Keratinocyte (primary cell): Measurements from ENCODE around the gene CFAP299. TPM values are rescaled to one million over a fixed set of nuclear protein-coding genes. Genes with fewer than 3 reads are reported as not detected.

Experiments used
- DNase-seq: peaks from one replicate; pipeline ENCODE4 v3.0.0-alpha.2; 2011; ENCODE audit warnings: low read depth, missing footprints, low spot score
- FAIRE-seq: peaks from 2 replicates; lab custom pipeline; 2011; peaks lifted over from hg19 to GRCh38; lab: Jason Lieb, UNC
- H2AFZ ChIP-seq: 2 replicates; pipeline ENCODE4 v1.6.0; 2012; ENCODE audit warnings: low read length, control low read depth, inconsistent platforms; ENCODE audit not compliant: control insufficient read depth
- H3K27ac ChIP-seq: 2 replicates; pipeline ENCODE4 v1.5.1; 2011; ENCODE audit warnings: low read length; ENCODE audit not compliant: control insufficient read depth, insufficient read depth
- H3K27me3 ChIP-seq: 3 replicates; pipeline ENCODE4 v1.6.0; 2011; ENCODE audit warnings: low read length; ENCODE audit not compliant: control insufficient read depth, insufficient read depth; ENCODE audit errors: extremely low read depth
- H3K36me3 ChIP-seq, 2 experiments: 2 replicates in 1 of 2; 3 replicates in 1 of 2; pipeline ENCODE4 v1.5.1; 2011; ENCODE audit warnings: low read length in 2 of 2, mild to moderate bottlenecking in 1 of 2; ENCODE audit not compliant: control insufficient read depth in 2 of 2, insufficient read depth in 2 of 2; ENCODE audit errors: extremely low read depth in 1 of 2
- H3K4me1 ChIP-seq: 3 replicates; pipeline ENCODE4 v1.5.1; 2011; ENCODE audit warnings: low read length; ENCODE audit not compliant: control insufficient read depth, insufficient read depth; ENCODE audit errors: extremely low read depth
- H3K4me2 ChIP-seq: 3 replicates; pipeline ENCODE4 v1.6.0; 2011; ENCODE audit warnings: low read depth, low read length; ENCODE audit not compliant: control insufficient read depth, insufficient read depth; ENCODE audit errors: extremely low read depth
- H3K4me3 ChIP-seq, 3 experiments: fragments of 200-600 bp in 1 of 3; sonication (generic) in 1 of 3; 2 replicates in 2 of 3; 3 replicates in 1 of 3; pipeline ENCODE4 v1.5.1; 2011 to 2016; ENCODE audit warnings: low read length in 3 of 3, mild to moderate bottlenecking in 3 of 3, control low read depth in 2 of 3, inconsistent platforms in 1 of 3, low read depth in 1 of 3, mixed read lengths in 1 of 3, mixed run types in 1 of 3, moderate library complexity in 1 of 3; ENCODE audit not compliant: control insufficient read depth in 2 of 3, insufficient read depth in 2 of 3; ENCODE audit errors: extremely low read depth in 1 of 3
- H3K79me2 ChIP-seq: 2 replicates; pipeline ENCODE4 v1.6.0; 2012; ENCODE audit warnings: low read length; ENCODE audit not compliant: control insufficient read depth, insufficient read depth
- H3K9ac ChIP-seq: 3 replicates; pipeline ENCODE4 v1.6.0; 2011; ENCODE audit warnings: low read length; ENCODE audit not compliant: control insufficient read depth, insufficient read depth; ENCODE audit errors: extremely low read depth
- H3K9me1 ChIP-seq: 3 replicates; pipeline ENCODE4 v1.6.0; 2011; ENCODE audit warnings: low read length; ENCODE audit not compliant: control insufficient read depth, insufficient read depth; ENCODE audit errors: extremely low read depth
- H3K9me3 ChIP-seq: 2 replicates; pipeline ENCODE4 v1.5.1; 2012; ENCODE audit warnings: low read depth, low read length; ENCODE audit not compliant: control insufficient read depth
- H4K20me1 ChIP-seq: 3 replicates; pipeline ENCODE4 v1.6.0; 2011; ENCODE audit warnings: low read length; ENCODE audit not compliant: control insufficient read depth, insufficient read depth; ENCODE audit errors: extremely low read depth
- CTCF ChIP-seq, 3 experiments: IDR thresholded peaks in 1 of 3; conservative IDR thresholded peaks in 1 of 3; optimal IDR thresholded peaks in 1 of 3; 2 replicates in 2 of 3; 3 replicates in 1 of 3; pipeline versions ENCODE3 to v1.5.1; 2011; ENCODE audit warnings: low read length in 3 of 3, mild to moderate bottlenecking in 3 of 3, moderate library complexity in 2 of 3, control low read depth in 1 of 3, inconsistent platforms in 1 of 3; ENCODE audit not compliant: insufficient read depth in 2 of 3; ENCODE audit errors: extremely low read depth in 1 of 3
- EZH2 ChIP-seq: IDR thresholded peaks from one replicate; pipeline ENCODE4 v1.6.1; 2012; ENCODE audit warnings: inconsistent platforms, mild to moderate bottlenecking, low read length, moderate library complexity
- dilution Hi-C: fragments of 300-500 bp; cut with MboI; formaldehyde crosslinking; loops from one replicate; pipeline ENCODE4 v1.7.0; 2020; ENCODE audit warnings: low sequenced_read_pairs; ENCODE audit not compliant: extremely low pct_ligation_motif_present
- polyA plus RNA-seq, 5 experiments: library from polyadenylated mRNA; depleted of rRNA in 3 of 5; stranded (reverse) in 3 of 5; stranded (forward) in 1 of 5; unstranded in 1 of 5; fragments of >200 nt; gene quantifications; 1 replicate in 1 of 5; 2 replicates in 3 of 5; 3 replicates in 1 of 5; pipeline versions ENCODE4 v1.2.1 to v1.2.3, GENCODE V29; 2011 to 2012; ENCODE audit warnings: missing spikeins in 2 of 5, low read depth in 1 of 5, low replicate concordance in 1 of 5

Gene CFAP299
- polyA plus RNA-seq, 1 donor (not counting 4 experiments of a cell fraction or from before 2014, with no cell fraction given) = 0.14 TPM

GRCh38 chr4:80334568-80334967 is 962 bp upstream of the CFAP299 start:
- H4K20me1 ChIP-seq = no peaks in the 10 kb centered on the region
- no peak overlapping the region for H3K4me2 ChIP-seq
- no peak overlapping the region for H3K27ac ChIP-seq
- no peak for TF ChIP-seq CTCF (optimal IDR thresholded peaks at IDR 0.05 in 1 of 3, IDR thresholded peaks at IDR 0.05 in 1 of 3, conservative IDR thresholded peaks at IDR 0.05 in 1 of 3; ENCODE audit: extremely low read depth in 1 of 3, insufficient read depth in 2 of 3, low read length in 3 of 3)
- no peak overlapping the region for H3K9ac ChIP-seq
- no peak overlapping the region for H2AFZ ChIP-seq
- no peak overlapping the region for H3K4me3 ChIP-seq
- no peaks in the 10 kb centered on the region for H3K36me3 ChIP-seq
- H3K4me1 ChIP-seq = peaks cover 9% of the 10 kb centered on the region
- no peaks in the 10 kb centered on the region for H3K9me3 ChIP-seq
- H3K79me2 ChIP-seq = no peaks in the 10 kb centered on the region
- dilution Hi-C loops = no loop called here
- H3K9me1 ChIP-seq = no peaks in the 10 kb centered on the region
- no peak for FAIRE-seq
- peaks cover 6% of the 10 kb centered on the region for H3K27me3 ChIP-seq
- DNase-seq = no peak

GRCh38 chr4:80335226-80335553 is 340 bp upstream of the CFAP299 start:
- Histone ChIP-seq H3K79me2 (no peaks in the 10 kb centered on the region), H3K9me3 (no peaks in the 10 kb centered on the region), H3K9ac (peak overlapping the region; percentile 13), H3K27ac (no peak overlapping the region), H3K9me1 (no peaks in the 10 kb centered on the region), H3K4me3 (peak overlapping the region; percentile 47 to 79 (median 66)), H3K36me3 (no peaks in the 10 kb centered on the region), H3K27me3 (peaks cover 6% of the 10 kb centered on the region), H3K4me1 (peaks cover 9% of the 10 kb centered on the region), H2AFZ (peak overlapping the region; percentile 96), H3K4me2 (peak overlapping the region; percentile 92), H4K20me1 (no peaks in the 10 kb centered on the region)
- dilution Hi-C loops = no loop called here
- FAIRE-seq = no peak
- DNase-seq = no peak
- TF ChIP-seq CTCF (optimal IDR thresholded peaks at IDR 0.05 in 1 of 3, IDR thresholded peaks at IDR 0.05 in 1 of 3, conservative IDR thresholded peaks at IDR 0.05 in 1 of 3; ENCODE audit: extremely low read depth in 1 of 3, insufficient read depth in 2 of 3, low read length in 3 of 3) (no peak), EZH2 (no peak)
